ENCODE data around the gene SLC39A3. TPM values are rescaled to one million over a fixed set of nuclear protein-coding genes. Genes with fewer than 3 reads are reported as not detected.

Gene SLC39A3
- total RNA-seq, 3 donors from 2014 or later = 15.5 to 20.9 (median 19.2) TPM

DNA sequence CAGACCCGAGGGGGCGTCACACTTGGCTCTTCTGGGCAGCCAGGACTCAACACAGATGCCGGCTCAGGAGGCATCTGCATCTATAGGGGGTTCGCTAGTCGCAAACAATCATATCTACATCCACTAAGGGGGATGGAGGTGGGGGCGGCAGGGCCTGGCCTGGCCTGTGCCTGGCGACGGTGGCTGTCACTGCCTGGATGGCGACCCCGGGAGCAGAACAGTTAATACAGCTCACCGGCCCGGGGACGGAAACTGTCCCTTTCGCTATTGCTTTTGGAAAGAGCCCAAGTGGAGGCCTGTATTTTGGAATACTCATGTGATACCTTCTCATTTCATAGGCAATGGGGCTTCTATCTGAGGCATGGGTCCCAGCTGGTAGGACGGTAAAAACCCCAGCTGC lies 25.6 kb upstream of the SLC39A3 start:
- no peak for ATAC-seq
- H3K9me3 ChIP-seq = no peaks in the 10 kb centered on the region
- peaks cover 3% of the 10 kb centered on the region for H3K4me1 ChIP-seq (ENCODE audit: low read depth)
- intact Hi-C loops (cut with DNase I, micrococcal nuclease) = no loop called here
- TF ChIP-seq, protein P1, sequence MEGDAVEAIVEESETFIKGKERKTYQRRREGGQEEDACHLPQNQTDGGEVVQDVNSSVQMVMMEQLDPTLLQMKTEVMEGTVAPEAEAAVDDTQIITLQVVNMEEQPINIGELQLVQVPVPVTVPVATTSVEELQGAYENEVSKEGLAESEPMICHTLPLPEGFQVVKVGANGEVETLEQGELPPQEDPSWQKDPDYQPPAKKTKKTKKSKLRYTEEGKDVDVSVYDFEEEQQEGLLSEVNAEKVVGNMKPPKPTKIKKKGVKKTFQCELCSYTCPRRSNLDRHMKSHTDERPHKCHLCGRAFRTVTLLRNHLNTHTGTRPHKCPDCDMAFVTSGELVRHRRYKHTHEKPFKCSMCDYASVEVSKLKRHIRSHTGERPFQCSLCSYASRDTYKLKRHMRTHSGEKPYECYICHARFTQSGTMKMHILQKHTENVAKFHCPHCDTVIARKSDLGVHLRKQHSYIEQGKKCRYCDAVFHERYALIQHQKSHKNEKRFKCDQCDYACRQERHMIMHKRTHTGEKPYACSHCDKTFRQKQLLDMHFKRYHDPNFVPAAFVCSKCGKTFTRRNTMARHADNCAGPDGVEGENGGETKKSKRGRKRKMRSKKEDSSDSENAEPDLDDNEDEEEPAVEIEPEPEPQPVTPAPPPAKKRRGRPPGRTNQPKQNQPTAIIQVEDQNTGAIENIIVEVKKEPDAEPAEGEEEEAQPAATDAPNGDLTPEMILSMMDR (IDR thresholded peaks at IDR 0.05) = no peak
- H3K4me3 ChIP-seq = no peak overlapping the region
- no peak for DNase-seq
- H3K36me3 ChIP-seq (ENCODE audit: low read depth) = no peaks in the 10 kb centered on the region

GRCh38 chr19:2764945-2765344 lies 25.1 kb upstream of the SLC39A3 start:
- Histone ChIP-seq H3K36me3 (ENCODE audit: low read depth) (no peaks in the 10 kb centered on the region), H3K4me3 (no peak overlapping the region)
- intact Hi-C loops (cut with DNase I, micrococcal nuclease) = no loop called here

DNA sequence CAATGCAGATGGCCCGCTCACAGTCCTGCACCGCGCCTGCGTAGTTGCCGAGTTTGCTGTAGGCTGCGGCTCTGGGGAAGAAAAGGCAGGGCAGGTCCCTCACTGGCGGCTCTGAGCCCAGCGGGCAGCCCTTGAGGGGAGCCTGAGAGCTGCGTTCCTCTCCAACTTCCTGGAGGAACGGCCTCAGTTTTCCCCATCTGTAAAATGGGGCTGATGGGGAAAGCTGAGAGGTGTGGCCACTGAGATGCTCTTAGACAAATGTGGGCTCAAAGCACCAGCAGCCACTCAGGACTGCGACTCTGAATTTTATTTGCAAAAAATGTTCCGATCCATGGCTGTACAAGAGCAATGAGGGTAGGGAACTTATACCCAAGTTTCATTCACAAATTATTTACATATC lies 23.9 kb upstream of the SLC39A3 start:
- TF ChIP-seq, protein P1 (IDR thresholded peaks at IDR 0.05) = no peak
- H3K4me3 ChIP-seq = no peak overlapping the region
- H3K4me1 ChIP-seq (ENCODE audit: low read depth) = no peaks in the 10 kb centered on the region
- DNase-seq (no peak), ATAC-seq (no peak)
- intact Hi-C loops (cut with DNase I, micrococcal nuclease) = no loop called here
- no peaks in the 10 kb centered on the region for H3K9me3 ChIP-seq
- H3K36me3 ChIP-seq (ENCODE audit: low read depth) = no peaks in the 10 kb centered on the region

More at GRCh38 chr19:2764945-2765344, 25.1 kb upstream of the SLC39A3 start:
- Histone ChIP-seq H3K9me3 (no peaks in the 10 kb centered on the region), H3K4me1 (ENCODE audit: low read depth) (no peaks in the 10 kb centered on the region)
- no peak for DNase-seq
- no peak for ATAC-seq
- TF ChIP-seq, protein P1 (IDR thresholded peaks at IDR 0.05) = no peak

DNA sequence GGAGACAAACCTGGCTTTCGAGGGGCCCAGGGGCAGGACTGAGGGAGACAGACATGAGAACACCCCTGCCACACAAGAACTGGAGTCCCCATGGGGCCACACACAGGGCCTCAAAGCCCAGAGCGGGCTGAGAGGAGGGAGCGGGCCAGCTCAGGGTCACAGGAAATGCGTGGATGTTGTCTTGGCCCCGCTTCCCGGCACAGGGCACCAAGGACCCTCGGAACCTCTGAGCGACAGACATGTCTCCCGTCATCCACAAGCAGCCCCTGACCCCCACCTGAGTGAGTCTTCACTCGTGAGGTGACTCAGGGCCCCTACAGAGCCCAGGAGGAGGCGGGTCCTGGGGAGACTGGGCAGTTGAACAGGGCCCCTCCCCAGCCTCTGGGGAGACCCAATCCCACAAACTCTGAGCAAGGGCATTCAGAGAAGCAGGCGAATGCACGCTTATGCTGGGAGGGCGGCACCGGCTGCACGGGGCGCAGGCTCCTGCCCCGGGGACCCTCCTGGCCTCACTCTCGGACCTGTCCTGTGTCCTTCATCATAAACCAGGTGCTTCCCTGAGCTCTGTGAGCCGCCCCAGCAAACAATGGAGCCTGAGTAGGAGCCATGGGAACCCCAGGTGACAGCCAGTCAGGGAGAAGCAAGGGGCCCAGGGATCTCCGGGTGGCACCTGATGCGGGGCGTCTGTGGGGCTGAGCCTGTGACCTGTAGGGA lies 23.1 kb upstream of the SLC39A3 start:
- Histone ChIP-seq H3K36me3 (ENCODE audit: low read depth) (no peaks in the 10 kb centered on the region), H3K9me3 (no peaks in the 10 kb centered on the region), H3K4me1 (ENCODE audit: low read depth) (no peaks in the 10 kb centered on the region), H3K4me3 (no peak overlapping the region)
- ATAC-seq (no peak), DNase-seq (no peak)
- intact Hi-C loops (cut with DNase I, micrococcal nuclease) = no loop called here
- TF ChIP-seq, protein P1 (IDR thresholded peaks at IDR 0.05) = no peak

DNA sequence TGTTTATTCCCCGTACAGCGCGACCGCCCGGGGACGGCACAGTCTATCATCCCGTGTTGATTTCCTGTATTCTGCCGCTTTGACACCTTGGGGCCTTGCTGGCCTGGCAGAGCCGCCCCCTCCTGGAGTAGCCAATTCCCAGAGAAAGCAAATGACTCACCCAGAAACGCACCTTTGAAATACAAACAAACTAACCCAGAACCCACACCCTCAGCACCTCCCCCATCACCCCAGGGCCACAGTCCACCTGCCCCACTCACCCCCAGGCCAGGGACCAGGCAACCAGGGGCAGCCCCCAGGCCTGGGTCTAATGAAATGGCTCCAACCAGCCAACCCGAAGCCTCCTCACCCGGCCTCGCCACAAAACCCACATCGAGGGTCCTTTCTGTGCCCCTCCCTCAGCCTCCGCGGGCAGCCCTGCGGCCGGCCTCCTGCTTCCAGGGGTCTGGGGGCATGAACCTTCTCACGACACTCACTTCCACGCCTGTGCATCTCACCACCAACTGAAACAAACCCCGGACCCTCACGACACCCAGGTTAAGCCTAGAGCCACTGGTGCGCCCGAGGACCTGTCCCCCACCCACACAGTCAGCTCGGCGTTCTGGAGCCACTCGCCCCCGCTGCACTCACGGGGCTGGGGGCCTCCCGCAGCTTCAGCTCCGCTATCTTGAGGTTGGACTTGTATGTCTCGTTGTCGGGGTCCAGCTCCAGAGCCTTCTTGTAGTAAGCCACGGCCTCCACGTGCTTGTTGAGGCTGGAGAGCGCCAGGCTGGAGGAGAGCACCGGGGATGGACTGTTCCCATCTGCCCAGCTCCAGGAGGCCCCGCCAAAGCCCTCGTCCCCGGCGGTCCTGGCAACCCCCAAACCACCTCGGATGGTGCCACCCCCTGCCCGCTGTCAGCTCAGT lies 22.3 kb upstream of the SLC39A3 start:
- H3K9me3 ChIP-seq = no peaks in the 10 kb centered on the region
- no peaks in the 10 kb centered on the region for H3K4me1 ChIP-seq (ENCODE audit: low read depth)
- TF ChIP-seq, protein P1 (IDR thresholded peaks at IDR 0.05) = no peak
- ATAC-seq (no peak), DNase-seq (no peak)
- no peaks in the 10 kb centered on the region for H3K36me3 ChIP-seq (ENCODE audit: low read depth)
- H3K4me3 ChIP-seq = no peak overlapping the region
- intact Hi-C loops (cut with DNase I, micrococcal nuclease) = no loop called here

Data from mucosa of descending colon (tissue), 3 donors.